Endodermal cell (in vitro differentiated cells): ENCODE data around the gene S100P. TPM values are rescaled to one million over a fixed set of nuclear protein-coding genes. Genes with fewer than 3 reads are reported as not detected.

Source experiments
- DNase-seq: peaks from one replicate; pipeline ENCODE4 v3.0.0-alpha.2; 2017
- H3K27ac ChIP-seq: 2 replicates; pipeline ENCODE4 v1.5.1; 2013; ENCODE audit warnings: mild to moderate bottlenecking, low read depth, low read length, moderate library complexity
- H3K27me3 ChIP-seq: 2 replicates; pipeline ENCODE4 v1.6.1; 2013; ENCODE audit warnings: mild to moderate bottlenecking, low read length, moderate library complexity; ENCODE audit not compliant: insufficient read depth, control insufficient read depth, poor library complexity, severe bottlenecking
- H3K36me3 ChIP-seq: 2 replicates; pipeline ENCODE4 v1.7.0; 2013; ENCODE audit warnings: mild to moderate bottlenecking, low read length, moderate library complexity; ENCODE audit not compliant: control insufficient read depth, insufficient read depth
- H3K4me1 ChIP-seq: one replicate; pipeline ENCODE4 v1.7.0; 2013; ENCODE audit warnings: low read length; ENCODE audit not compliant: control insufficient read depth, insufficient read depth
- H3K4me3 ChIP-seq: 2 replicates; pipeline ENCODE4 v1.5.1; 2013; ENCODE audit warnings: mild to moderate bottlenecking, low read length, moderate library complexity
- H3K9ac ChIP-seq: 2 replicates; pipeline ENCODE4 v1.6.1; 2013; ENCODE audit warnings: mild to moderate bottlenecking, low read length, moderate library complexity; ENCODE audit not compliant: poor library complexity, severe bottlenecking; ENCODE audit errors: extremely low read depth
- H3K9me3 ChIP-seq: 2 replicates; pipeline ENCODE4 v1.6.1; 2013; ENCODE audit warnings: mild to moderate bottlenecking, low read length, moderate library complexity; ENCODE audit not compliant: control insufficient read depth
- H3K27ac Mint-ChIP-seq: 2 replicates; pipeline ENCODE4 v1.8.0; 2020; ENCODE audit warnings: mixed read lengths
- H3K27me3 Mint-ChIP-seq: 2 replicates; pipeline ENCODE4 v1.8.0; 2021; ENCODE audit warnings: mild to moderate bottlenecking, mixed read lengths; ENCODE audit not compliant: insufficient read depth
- H3K36me3 Mint-ChIP-seq: 2 replicates; pipeline ENCODE4 v1.8.0; 2020; ENCODE audit warnings: low read depth, mixed read lengths
- H3K4me1 Mint-ChIP-seq: 2 replicates; pipeline ENCODE4 v1.8.0; 2020; ENCODE audit warnings: mixed read lengths
- H3K4me3 Mint-ChIP-seq: 2 replicates; pipeline ENCODE4 v1.8.0; 2020; ENCODE audit warnings: mild to moderate bottlenecking, moderate library complexity, mixed read lengths
- H3K9me3 Mint-ChIP-seq: 2 replicates; pipeline ENCODE4 v1.8.0; 2020; ENCODE audit warnings: mild to moderate bottlenecking, mixed read lengths
- WGBS, 2 experiments: methylation state at CpG; one replicate each; pipeline versions ENCODE4 v1.1.5 to v1.1.7; 2013; ENCODE audit warnings: missing lambda C conversion rate in 2 of 2, mixed read lengths in 1 of 2; ENCODE audit not compliant: insufficient coverage in 1 of 2, insufficient read length in 1 of 2; 5-methylcytosine and 5-hydroxymethylcytosine counted together
- total RNA-seq, 2 donors: library from RNA; stranded (reverse); fragmentation: NEBNext Ultra II Directional in 1 of 2; extraction: Animal tissue kit (Norgen Biotek cat#: 25700) in 1 of 2; gene quantifications; 2 replicates in 1 of 2; 3 replicates in 1 of 2; pipeline ENCODE4 v1.2.1, GENCODE V29; 2021
- TF ChIP-seq, protein P1 (sequence below): fragments of 200-600 bp; sonication (generic); conservative IDR thresholded peaks from 2 replicates; pipeline ENCODE4 v1.5.0; 2021; ENCODE audit warnings: antibody characterized with exemption, mild to moderate bottlenecking

S100P gene
- total RNA-seq, 2 donors from 2014 or later: not detected

DNA sequence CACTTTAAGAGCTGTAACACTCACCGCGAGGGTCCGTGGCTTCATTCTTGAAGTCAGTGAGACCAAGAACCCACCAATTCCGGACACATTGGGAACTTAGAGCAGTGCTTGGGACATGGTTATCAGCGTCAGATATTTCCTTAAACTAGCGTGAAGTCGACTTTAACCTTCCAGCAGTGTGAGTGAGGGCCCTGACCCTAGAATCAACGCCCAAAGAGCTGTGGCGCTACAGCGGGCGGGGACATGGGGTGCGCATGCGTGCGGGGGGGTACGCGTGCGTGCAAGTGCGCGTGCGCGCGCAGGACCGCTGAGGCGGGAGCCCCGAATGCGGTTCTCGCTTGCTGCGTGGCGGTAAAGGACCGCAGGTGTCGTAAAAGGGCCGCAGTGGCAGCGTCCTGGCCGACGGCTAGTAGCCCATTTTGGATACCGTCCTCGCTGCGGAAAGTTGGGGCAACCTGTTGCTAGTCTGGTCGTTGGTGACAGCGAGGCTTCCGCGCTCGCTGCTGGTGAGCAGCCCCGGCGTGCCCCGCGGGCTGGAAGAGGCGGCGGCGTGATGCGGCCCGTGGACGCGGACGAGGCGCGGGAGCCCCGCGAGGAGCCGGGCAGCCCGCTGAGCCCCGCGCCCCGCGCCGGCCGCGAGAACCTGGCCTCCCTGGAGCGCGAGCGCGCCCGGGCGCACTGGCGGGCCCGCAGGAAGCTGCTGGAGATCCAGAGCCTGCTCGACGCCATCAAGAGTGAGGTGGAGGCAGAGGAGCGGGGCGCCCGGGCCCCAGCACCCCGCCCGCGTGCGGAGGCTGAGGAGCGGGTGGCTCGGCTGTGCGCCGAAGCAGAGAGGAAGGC lies 19.8 kb upstream of the S100P start:
- peaks cover 22% of the 10 kb centered on the region for H3K4me1 Mint-ChIP-seq
- H3K9me3 ChIP-seq: no peaks in the 10 kb centered on the region
- peak overlapping the region; percentile 89 for H3K27ac Mint-ChIP-seq
- peak; percentile 96 for DNase-seq
- 3 to 10% methylated on average over 39 to 89 of the region's 89 CpGs for WGBS, 2 experiments
- H3K9me3 Mint-ChIP-seq: peaks cover 5% of the 10 kb centered on the region
- TF ChIP-seq, protein P1, sequence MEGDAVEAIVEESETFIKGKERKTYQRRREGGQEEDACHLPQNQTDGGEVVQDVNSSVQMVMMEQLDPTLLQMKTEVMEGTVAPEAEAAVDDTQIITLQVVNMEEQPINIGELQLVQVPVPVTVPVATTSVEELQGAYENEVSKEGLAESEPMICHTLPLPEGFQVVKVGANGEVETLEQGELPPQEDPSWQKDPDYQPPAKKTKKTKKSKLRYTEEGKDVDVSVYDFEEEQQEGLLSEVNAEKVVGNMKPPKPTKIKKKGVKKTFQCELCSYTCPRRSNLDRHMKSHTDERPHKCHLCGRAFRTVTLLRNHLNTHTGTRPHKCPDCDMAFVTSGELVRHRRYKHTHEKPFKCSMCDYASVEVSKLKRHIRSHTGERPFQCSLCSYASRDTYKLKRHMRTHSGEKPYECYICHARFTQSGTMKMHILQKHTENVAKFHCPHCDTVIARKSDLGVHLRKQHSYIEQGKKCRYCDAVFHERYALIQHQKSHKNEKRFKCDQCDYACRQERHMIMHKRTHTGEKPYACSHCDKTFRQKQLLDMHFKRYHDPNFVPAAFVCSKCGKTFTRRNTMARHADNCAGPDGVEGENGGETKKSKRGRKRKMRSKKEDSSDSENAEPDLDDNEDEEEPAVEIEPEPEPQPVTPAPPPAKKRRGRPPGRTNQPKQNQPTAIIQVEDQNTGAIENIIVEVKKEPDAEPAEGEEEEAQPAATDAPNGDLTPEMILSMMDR: no peak
- H3K27ac ChIP-seq: peak overlapping the region; percentile 58
- peaks cover 6% of the 10 kb centered on the region for H3K27me3 Mint-ChIP-seq
- peaks cover 24% of the 10 kb centered on the region for H3K36me3 ChIP-seq
- peak overlapping the region; percentile 41 for H3K9ac ChIP-seq
- peaks cover 25% of the 10 kb centered on the region for H3K36me3 Mint-ChIP-seq
- peak overlapping the region; percentile 86 for H3K4me3 ChIP-seq
- no peaks in the 10 kb centered on the region for H3K4me1 ChIP-seq
- H3K27me3 ChIP-seq: no peaks in the 10 kb centered on the region
- H3K4me3 Mint-ChIP-seq: peak overlapping the region; percentile 76

DNA sequence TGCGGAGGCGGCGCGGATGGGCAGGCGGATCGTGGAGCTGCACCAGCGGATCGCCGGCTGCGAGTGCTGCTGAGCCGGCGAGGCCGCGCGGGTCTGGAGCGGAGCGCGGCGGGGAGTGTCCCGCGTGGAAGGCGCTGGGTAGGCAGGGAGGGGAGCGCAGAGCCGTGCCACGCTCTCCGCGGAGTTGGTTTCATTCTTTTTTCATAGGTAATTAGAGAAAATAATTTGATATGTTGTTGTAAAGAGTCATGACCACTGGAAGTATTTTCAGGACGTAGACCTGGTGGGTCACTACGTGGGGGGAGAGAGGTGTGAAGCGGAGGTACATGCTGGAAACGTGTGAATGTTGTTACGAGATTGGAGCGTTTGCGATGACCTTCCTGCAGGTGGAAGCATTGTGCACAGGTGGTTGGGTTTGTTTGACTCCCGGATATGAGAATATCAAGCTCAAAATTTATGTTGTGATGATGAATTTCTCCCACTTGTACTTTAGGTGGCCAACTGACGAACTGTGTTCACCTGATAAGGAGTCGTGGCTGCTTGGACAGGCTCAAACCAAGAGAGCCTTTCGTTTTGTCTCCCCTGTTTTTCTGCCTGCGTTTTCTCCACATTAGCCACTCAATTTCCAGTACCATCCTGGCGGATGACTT lies 19.1 kb upstream of the S100P start:
- peak overlapping the region; percentile 86 for H3K4me3 ChIP-seq
- H3K27me3 ChIP-seq: no peaks in the 10 kb centered on the region
- peaks cover 5% of the 10 kb centered on the region for H3K9me3 Mint-ChIP-seq
- no peak overlapping the region for H3K27ac Mint-ChIP-seq
- H3K36me3 ChIP-seq: peaks cover 24% of the 10 kb centered on the region
- peak overlapping the region; percentile 32 for H3K9ac ChIP-seq
- H3K9me3 ChIP-seq: no peaks in the 10 kb centered on the region
- 8 to 20% methylated on average over 17 to 40 of the region's 40 CpGs for WGBS, 2 experiments
- H3K27ac ChIP-seq: no peak overlapping the region
- TF ChIP-seq, protein P1: peak; percentile 70
- peak; percentile 73 for DNase-seq
- no peaks in the 10 kb centered on the region for H3K4me1 ChIP-seq
- peak overlapping the region; percentile 76 for H3K4me3 Mint-ChIP-seq
- peaks cover 28% of the 10 kb centered on the region for H3K36me3 Mint-ChIP-seq
- peaks cover 22% of the 10 kb centered on the region for H3K4me1 Mint-ChIP-seq
- H3K27me3 Mint-ChIP-seq: peaks cover 6% of the 10 kb centered on the region

DNA sequence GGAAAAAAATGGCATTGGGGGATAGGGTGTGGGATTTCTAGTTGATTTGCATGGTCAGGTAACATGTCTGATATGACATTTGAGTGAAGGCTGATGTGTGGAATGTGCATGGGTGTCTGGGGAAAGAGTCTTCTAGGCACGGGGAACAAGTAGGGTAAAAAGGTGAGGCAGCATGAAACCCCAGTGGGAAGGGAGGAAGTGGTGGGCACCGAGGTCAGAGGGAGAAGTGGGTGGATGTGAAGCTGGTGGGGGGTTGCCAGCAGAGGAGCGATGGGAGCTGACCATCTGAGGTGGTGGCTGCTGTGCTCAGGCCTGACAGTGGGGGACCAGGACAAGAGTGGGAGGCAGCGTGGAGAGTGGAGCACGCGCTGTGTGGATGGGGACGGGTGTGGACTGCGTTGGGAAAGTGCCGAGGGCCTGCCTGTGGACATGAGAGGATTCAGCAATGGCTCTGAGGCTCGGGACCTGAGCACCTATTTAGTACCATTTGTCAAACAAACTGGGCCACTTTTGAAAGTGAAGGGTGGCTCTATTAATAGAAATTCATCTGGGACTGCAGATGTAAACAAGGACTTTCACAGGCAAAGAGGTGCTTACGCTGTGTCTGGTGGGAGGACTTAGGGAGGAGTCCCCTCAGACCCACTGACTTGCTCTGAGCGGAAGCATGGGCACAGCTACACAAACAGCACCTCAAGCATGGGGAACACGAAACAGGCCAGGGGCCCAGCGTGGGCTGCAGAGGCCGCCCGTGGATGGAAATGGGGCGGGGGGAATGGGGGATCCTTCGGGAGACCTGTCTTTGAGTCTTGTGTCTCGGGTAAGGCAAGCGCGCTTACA lies 16.7 kb upstream of the S100P start:
- Mint-ChIP-seq H3K9me3 (peaks cover 5% of the 10 kb centered on the region), H3K36me3 (peaks cover 28% of the 10 kb centered on the region), H3K27me3 (peaks cover 6% of the 10 kb centered on the region), H3K4me1 (peaks cover 22% of the 10 kb centered on the region), H3K4me3 (peak overlapping the region; percentile 5), H3K27ac (no peak overlapping the region)
- Histone ChIP-seq H3K9ac (no peak overlapping the region), H3K27me3 (no peaks in the 10 kb centered on the region), H3K4me1 (no peaks in the 10 kb centered on the region), H3K27ac (no peak overlapping the region), H3K9me3 (no peaks in the 10 kb centered on the region), H3K4me3 (peak overlapping the region; percentile 86), H3K36me3 (peaks cover 24% of the 10 kb centered on the region)
- no peak for DNase-seq
- 94 to 96% methylated on average over 12 to 19 of the region's 21 CpGs for WGBS, 2 experiments
- TF ChIP-seq, protein P1: no peak
